Erythroblast (primary cell): ENCODE measurements around the gene TMEM80.
"Not testable (repeated sequence)": the region's sequence is repeated elsewhere in the genome, so short reads cannot be mapped to it uniquely, and the experiment has no call there.

Experiments used
- GATA1 ChIP-seq: IDR thresholded peaks from 2 replicates; pipeline ENCODE4 v1.6.1; 2011; ENCODE audit warnings: low read depth, mild to moderate bottlenecking, control low read depth, low read length, moderate library complexity
- POLR2A ChIP-seq: IDR thresholded peaks from 2 replicates; pipeline ENCODE4 v1.6.1; 2011; ENCODE audit warnings: mild to moderate bottlenecking, low read length

DNA sequence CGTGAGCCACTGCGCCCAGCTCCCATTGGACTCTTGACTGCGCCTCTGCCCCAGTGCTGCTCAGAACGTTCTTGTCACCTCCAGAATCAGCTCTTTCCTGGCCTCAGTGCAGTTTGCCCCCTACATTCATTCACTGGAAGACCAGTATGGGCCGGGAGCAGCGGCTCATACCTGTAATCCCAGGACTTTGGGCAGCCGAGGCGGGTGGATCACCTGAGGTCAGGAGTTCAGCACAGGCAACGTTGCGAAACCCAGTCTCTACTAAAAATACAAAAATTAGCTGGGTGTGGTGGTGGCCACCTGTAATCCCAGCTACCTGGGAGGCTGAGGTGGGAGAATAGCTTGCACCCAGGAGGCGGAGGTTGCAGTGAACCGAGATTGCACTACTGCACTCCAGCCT lies 41.2 kb upstream of the TMEM80 start:
- TF ChIP-seq POLR2A, GATA1: not testable (repeated sequence)
